HG02610 (cell line): Measurements from ENCODE around the gene MAD2L2.

Source experiments
- ATAC-seq: cut with Tn5 transposase; IDR thresholded peaks from one replicate; pipeline ENCODE4 v1.9.1; 2021; ENCODE audit warnings: mild to moderate bottlenecking, moderate library complexity; ENCODE audit not compliant: unreplicated experiment

The MAD2L2 gene

DNA sequence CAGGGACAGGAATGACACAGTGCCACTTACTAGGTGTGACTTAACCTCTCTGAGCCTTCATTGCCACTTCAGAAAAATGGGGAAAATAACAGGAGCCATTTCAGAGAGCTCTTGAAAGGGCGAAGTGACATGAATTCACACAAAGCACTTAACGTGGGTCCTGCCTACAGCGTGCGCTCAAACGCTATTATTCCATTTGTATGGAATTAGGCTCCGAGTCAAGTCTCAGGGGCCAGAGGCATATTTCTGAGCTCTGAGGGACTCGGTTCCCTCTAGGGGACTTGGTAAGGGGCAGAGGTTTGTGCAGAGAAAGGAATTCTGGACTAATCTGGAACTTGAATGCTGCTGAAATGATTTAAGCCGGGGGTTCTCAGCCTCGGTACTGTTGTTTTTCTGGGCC is 24.6 kb upstream of the MAD2L2 start:
- ATAC-seq = no peak

DNA sequence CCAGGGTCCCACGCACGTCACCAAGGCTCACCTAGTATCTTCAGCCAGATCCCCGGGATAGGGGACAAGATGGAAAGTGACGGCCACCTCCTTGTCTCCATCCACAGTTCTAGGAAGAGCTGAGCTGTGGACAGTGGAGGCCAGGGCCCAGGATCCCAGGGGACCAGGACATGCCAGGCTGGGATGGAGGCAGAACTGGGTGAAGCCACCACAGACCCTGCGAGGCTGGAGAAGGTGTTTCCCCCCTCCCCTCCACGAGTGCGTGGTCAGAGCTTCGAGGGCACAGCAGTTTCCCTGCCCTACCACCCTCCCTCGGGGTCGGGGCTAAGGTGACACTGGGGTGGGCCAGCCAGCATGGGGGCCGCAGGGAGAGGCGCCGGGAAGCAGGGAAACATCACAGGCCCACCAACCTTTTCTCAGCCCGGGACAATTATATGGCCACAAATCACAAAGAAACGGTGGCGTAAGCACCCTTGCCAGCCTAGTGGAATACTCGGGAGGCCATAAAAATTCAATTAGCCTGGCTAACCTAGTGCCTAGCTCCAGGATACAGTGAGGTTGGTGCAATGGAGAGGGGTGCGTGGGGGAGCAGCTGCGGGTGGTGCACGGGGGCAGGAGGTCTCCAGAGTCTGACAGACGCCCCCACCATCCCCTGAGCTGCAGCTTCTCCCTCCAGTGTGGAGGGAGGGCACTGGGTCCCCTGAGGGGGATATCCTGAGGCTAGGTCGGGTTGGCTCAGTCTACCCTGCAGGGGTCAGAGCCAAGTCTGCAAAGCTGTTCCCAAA is 23.9 kb upstream of the MAD2L2 start:
- ATAC-seq = no peak

DNA sequence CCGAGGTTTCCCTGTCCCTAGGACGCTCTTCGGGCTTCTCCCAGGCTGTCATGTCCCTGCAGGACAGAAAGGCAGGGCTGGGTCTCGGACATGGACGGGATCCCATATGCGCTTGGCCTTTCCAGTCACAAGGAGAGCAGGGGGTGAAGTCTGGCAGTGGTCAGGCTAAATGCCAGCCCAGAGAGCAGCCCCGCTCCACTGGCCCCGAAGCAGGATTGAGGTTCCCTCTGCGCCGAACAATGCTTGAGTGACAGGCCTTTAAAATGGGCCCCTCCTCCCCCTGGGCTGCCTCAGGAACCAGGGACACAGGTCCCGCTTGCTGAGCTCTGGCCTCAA is 23.2 kb upstream of the MAD2L2 start:
- no peak for ATAC-seq

DNA sequence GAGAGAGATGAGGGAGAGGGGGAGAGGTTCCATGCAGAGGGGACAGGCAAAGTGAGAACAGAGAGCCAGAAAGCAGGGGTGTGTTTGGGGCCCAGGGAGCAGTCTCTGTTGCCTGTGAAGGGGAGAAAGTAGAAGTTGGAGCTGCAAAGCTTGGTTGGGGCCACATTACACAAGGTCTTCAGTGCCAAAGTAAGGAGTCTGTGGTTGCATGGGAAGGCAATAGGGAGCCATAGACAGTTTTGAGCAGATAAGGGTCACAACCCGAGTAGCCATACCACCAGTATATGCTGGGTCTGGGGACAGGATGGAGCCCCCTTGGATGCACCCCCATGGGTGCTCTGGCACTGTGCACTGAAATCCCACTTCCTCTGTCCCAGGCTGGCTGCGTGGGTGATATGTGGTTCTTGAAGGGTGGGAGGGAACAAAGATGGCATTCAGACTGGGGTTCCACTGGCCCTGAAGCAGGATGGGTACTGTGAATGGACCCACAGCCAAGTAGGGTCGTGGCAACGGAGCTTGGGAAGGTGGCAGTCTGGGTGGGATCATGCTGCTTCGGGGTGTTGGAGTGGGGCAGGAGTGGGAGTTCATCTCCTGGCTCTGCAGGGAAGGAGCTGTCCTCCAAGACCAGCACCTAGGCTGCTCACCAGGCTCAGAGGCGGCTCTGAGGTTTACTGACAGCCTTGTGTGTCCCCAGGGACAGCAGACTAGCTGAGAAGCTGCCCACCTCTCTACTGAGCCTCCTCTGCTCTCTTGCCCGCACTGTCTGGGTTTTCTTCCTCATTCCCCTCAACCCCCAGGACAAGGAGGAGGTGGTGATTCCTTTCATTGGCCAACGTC is 22.6 kb upstream of the MAD2L2 start:
- ATAC-seq = no peak

DNA sequence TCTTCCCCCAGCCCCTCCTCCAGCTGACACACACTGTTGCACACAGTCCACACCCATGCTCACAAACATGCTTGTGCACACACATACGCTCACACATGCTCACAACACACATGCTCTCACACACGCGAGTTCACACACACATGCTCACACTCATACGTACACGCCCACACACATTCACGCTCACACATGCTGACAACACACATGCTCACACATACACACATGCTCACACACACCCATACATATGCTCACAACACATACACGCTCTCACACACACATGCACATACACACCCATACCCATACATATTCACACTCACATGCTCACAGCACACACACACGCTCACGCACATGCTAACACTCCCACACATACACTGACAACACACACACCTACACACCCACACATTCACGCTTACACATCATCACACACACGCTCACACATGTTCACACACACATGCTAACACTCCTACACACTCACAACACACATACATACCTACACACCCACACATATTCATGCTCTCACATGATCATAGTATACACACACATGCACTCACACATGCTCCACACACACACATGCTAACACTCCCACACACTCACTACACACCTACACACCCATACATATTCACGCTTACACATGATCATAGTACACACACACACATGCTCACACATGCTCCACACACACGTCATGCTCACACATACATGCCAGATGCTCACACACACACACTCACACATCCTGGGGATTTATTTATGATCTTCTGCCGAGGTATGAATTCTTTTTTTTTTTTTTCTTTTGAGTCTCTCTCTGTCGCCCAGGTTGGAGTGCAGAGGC is 21.2 kb upstream of the MAD2L2 start:
- ATAC-seq = no peak

DNA sequence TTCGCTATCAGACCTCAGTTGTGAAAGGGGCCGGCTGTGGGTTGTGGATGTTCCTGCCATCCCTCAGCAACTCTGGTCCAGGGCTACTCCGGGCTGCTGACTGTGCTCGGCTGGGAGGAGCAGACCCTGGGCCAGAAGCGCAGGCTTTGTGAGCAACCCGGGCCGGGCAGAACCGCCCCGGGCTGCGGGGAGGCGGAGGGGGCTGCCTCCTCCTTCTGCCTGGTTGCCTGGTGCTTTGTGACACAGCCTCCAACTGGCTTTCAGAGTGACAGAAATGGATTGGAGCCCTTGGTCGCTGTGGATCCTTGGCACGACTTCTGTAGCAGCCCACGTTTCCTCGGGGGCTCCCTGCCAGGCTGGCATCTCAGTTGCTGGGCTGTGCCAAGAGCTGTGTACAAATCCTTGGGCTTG is 20.6 kb upstream of the MAD2L2 start:
- ATAC-seq = no peak

DNA sequence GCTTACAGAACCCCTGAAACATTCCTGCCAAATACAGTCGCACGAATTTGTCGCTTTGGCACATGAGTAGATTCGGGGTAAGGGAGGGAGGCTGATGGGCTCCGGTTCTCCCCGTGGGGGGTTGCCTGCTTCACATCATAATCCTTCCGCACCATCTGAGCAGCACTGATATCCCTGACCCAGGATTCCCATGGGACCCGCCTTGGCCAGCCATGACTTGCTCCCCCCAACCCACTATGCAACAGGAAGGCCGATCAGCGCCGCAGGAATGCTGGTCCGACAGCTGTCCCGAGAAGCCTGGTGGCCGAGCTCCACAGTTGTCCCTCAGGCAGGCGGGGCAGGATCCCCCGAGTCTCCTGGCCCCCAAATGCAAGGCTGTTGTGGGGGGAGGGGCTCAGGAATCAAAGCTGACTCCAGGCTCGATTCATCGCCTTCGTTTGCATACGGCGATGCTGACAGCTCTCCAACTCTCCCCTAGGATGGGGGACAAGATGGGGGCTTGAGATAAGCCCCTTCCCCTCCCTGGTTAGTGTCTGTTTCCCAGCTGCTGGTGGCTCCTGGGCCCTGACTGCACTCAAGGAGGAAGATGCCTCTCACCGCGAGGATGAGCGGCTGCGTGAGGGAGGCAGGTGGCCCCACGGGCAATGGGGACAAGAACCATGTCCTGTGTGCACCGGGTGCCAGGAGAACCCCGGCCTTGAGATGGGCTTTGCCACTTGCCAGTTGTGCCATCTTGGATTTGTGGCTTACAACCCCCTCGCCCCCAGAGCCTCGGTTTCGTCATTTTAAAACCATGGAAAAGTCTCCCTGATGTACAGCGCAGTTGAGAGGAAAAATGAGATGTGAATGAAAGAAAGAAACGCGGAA is 19.9 kb upstream of the MAD2L2 start:
- no peak for ATAC-seq

DNA sequence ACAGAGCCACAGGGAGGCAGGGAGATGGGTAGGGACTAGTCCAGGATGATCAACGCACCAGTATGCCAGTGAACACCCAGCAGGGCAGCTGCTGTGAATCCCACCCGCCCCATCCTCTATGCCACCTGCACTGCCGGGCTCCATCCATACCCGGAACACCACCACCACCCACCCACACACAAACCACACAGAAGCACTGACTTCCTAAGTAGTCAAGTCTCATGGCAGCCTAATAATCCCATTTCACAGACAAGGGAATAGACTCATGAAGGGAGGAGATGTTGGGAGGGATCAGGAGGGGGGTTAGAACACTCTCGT is 16.9 kb upstream of the MAD2L2 start:
- no peak for ATAC-seq

DNA sequence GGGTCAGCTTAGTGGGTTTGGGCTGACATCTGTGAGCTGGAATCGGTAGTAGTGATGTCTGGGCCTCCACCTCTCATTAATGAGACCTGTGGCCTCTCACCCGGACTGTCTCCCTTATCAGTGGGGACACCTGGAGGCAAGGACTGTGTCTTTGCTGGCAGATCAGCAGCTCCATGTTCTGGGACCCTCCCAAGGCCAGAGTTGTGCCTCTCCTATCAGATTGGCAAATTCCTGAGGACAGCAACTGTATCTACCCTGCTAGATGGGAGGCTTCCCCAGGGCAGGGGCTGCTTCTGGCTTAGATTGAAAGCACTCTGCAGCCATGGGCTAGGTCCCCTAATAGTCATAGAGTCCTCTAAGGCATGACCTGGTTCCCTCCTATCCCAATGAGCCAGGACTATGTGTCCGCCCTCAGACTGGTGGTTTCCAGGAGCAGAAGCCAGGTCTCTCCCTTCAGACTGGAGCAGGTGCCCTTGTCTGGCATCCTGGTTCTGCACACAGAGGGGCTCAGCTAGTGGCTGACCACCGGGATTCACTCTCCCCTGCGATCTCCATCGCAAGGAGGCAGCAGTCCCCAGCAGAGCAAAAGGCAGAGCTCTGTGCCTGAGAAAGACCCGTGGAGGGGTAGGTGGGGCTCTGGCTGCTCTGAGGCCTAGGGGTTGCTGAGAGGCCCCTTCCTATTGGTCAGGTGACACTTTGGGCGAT is 16.4 kb upstream of the MAD2L2 start:
- ATAC-seq = no peak

DNA sequence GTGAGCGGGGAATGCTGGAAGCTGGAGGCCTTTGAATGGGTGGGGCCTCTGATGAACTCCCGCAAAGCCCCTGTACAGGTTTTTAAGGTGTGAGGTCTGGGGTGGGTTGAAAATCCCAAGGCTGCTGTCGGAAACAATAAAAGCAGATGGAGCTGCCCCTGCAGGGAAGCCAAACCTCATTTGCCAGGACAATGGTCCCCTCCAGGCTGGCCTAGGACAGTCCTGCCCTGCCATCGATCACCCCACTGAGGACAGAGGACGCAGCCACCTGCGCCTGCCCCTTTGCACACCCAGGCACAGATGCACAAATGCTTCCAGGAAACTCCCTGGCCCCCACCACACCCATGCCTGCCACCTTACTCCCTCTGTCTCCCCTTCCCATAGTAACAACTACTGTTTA is 14.9 kb upstream of the MAD2L2 start:
- no peak for ATAC-seq

DNA sequence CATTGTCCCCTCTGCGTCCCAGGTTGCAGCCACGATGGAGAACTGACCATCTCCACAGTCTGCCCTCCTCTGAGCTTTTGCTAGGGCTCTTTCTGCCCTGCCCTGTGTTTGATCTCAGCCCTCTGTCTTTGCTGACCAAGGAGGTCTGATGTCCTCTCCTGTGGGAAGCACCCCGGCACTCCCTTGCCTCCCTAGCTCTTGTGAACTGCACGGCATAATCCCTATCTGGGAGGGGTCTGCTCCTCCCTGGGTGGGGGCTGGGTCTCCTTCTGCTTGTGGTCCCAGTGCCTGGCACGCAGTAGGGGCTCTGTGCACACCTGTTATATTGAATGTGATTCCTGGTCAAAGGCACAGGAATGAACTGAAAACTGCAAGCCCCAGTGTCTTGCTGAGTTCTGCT is 13.0 kb upstream of the MAD2L2 start:
- ATAC-seq = no peak

DNA sequence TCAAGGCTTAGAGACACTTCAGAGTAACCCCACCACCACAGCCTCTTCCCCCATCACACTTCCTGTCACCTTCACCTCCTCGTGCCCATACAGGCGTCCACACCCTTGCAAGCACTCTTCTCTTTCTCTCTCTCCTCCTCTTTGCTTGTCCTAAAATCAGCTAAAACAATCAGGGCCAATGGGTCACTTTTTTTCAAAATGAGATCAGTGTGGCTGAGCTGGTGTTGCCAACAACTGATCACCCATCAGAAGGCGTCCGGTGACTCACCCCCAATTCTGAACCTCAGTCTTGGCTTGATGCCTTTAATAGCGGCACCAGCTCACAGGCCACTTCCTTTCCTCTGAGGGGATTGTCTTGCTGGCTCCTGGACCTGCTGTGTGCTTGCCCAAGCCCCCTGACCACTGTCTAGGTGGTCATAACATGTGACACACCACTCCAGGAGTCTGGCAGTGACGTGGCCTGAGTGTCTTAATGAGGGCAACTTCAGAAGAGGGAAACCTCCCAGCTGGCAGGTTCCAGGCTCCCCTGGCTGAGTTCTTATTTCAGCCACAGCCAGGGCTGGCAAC is 12.2 kb upstream of the MAD2L2 start:
- no peak for ATAC-seq

DNA sequence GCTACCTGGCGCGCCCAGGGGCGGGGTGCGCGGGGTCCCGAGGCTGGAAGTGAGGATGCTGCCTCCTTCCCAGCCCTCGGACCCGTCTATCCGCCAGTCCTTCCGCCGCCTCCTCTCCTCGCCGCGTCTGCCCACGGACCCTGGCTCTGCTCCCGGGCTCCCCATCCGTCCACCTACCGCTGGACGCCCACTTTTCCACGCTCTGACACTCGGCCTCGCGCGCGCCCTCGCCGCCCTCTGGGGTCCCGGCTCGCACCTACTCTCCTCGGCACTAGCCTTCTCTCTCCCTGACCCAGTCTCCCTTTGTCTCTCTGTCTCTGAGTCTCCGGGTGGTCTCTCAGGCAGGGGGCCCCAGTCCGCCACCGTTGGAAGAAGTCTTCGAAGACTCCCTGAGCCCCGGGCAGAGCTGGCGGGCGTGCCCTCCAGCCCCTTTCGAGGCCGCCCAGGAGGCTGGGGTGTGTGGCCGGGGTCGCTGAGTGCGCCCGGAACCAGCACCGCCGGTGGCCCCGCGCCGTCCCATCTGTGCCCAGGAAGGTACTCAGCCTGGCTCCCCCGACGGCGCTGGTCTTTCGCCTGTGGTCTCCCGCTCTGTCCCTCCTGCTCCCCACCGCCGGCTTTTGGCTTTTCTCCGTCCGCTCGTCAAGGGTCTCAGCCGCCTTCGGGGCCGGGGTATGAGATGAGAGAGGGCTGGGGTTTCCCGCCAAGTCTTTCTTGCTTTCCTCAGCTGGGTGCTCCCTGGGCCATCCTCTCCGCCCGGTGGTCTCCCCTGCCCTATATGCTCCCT is 11.2 kb upstream of the MAD2L2 start:
- no peak for ATAC-seq

DNA sequence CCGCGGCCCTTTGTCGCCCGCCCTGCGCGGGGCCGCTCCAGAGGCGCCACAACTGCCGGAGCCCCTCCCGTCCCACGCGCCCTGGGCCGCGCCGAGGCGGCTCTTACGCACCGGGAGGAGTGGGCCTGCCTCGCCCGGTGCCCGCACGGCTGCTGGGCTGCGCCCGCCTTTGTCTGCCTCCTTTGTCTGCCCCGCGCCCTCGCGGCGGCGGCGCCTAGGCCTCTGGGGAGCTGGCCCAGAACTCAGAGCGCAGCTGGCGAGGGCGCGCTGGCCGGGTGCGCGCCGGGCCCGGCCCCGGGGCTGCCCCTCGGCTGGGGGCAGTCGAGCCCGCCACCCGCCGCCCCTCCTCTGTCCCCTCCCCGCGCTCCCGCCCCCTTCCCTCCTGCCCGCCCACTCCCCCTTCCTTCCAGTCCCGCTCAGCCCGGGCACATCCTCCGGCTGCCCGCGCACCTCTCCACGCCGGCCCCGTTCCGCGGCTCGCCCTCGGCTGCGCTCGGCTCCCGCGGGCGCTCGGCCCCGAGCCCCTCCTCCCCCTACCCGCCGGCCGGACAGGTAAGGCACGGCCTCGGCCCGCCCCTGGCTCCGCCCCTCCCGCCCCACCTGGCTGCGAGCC is 10.5 kb upstream of the MAD2L2 start, which contains the start of gene DRAXIN:
Gene DRAXIN (plus strand): TSS at position 409 of the 613 bp plus-strand sequence. CDS start 14,549 bp downstream, outside the sequence.
- ATAC-seq = no peak

DNA sequence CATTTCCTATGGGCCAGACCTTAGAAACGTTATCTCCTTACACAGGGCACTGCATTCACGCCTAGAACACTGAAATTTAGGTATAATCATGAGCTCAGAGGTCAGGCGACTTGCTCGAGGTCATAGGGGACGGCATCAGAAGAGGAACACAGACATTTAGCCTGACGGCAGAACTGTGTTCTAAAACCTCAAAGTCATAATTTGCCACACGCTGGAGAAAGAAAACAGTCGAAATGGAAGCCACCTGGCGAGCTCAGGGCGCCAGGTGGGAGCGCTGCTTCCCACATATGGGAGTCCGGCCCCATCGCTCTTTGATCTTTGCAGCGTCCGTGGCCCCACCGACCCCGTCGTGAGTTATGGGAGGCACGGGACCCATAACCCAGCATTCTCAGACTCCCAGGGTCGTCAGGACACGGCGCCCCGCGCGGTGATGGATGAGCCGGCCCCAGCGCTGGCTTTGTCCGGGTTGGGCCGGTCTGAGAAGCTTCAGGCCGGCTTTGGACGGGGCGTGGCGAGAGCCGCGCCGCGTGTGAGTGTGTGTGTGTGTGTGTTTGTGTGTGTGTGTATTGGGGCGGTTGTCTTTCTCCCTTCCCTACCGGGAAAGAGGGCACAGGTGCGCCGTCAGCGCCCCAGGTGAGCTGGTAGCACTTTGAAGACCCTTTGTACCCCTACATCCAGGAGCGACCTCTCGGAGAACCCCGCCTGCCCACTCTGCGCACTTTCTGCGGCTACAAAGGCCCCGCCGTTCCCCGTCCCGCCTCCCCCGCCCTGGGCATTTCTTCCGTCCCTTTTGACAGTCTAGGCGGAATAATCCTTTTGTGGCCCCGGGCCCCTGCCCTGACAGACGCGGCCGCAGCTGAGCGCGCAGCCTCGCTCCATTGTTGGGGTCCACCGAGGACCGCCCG is 9.7 kb upstream of the MAD2L2 start:
- no peak for ATAC-seq

DNA sequence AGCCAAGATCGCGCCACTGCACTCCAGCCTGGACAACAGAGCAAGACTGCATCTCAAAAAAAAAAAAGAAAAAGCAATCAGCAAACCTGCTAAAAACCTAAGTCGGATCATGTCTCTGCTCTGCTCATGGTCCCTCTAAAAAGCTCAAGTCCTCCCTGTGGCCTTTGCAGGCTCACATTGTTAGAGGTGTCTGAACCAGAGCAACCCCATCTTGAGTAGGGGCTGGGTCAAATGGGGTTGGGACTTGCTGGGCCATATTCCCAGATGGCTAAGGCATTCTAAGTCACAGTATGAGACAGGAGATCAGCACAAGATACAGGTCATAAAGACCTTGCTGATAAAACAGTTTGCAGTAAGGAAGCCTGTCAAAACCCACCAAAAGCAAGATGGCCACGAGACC is 7.6 kb upstream of the MAD2L2 start:
- no peak for ATAC-seq

DNA sequence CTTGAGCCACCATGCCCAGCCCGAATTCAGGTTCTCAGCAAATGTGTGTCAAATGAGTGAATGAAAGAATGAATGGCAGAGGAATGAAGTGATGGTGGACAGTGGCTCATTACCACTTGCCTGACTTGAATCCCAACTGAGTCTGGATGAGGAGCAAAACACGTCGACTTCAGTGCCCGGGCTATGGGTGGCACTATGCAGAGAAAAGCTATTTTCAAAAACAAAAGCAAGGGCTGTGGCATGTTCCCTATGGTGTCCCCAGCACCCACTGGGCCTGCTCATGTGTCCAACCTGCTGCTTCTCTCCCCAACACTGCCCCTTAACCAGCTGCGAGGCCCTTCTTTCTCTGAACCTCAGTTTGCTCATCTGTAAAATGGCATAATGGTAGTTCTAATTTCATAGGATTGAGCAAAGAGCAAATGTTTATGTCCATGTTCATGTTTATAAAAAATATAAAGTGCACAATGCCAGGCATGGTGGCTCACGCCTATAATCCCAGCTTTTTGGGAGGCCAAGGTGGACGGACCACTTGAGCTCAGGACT is 4.3 kb upstream of the MAD2L2 start:
- no peak for ATAC-seq
